Osteocyte (in vitro differentiated cells): Measurements from ENCODE around the gene C3. TPM values are rescaled to one million over a fixed set of nuclear protein-coding genes. Genes with fewer than 3 reads are reported as not detected.

Experiments
- DNase-seq: peaks from one replicate; pipeline ENCODE4 v3.0.0; 2021; ENCODE audit warnings: mixed read lengths; ENCODE audit not compliant: unreplicated experiment; ENCODE audit errors: extremely low spot score
- H3K27ac Mint-ChIP-seq: one replicate; pipeline ENCODE4 v1.8.0; 2021; ENCODE audit warnings: mild to moderate bottlenecking, mixed read lengths; ENCODE audit not compliant: unreplicated experiment
- H3K27me3 Mint-ChIP-seq: one replicate; pipeline ENCODE4 v1.8.0; 2021; ENCODE audit warnings: mixed read lengths; ENCODE audit not compliant: unreplicated experiment
- H3K36me3 Mint-ChIP-seq: one replicate; pipeline ENCODE4 v1.8.0; 2021; ENCODE audit warnings: mixed read lengths; ENCODE audit not compliant: unreplicated experiment
- H3K4me1 Mint-ChIP-seq: one replicate; pipeline ENCODE4 v1.8.0; 2021; ENCODE audit warnings: mixed read lengths; ENCODE audit not compliant: unreplicated experiment
- H3K4me3 Mint-ChIP-seq: one replicate; pipeline ENCODE4 v1.8.0; 2021; ENCODE audit warnings: mild to moderate bottlenecking, moderate library complexity, mixed read lengths; ENCODE audit not compliant: unreplicated experiment
- H3K9me3 Mint-ChIP-seq: one replicate; pipeline ENCODE4 v1.8.0; 2021; ENCODE audit warnings: mixed read lengths; ENCODE audit not compliant: unreplicated experiment
- CTCF ChIP-seq: fragments of 200-600 bp; sonication (generic); IDR thresholded peaks from 2 replicates; pipeline ENCODE4 v1.5.0; 2021; ENCODE audit warnings: antibody characterized with exemption, mild to moderate bottlenecking, moderate library complexity
- total RNA-seq: library from RNA; stranded (reverse); gene quantifications from 2 replicates; pipeline ENCODE4 v1.2.1, GENCODE V29; 2021

Gene C3
- total RNA-seq, 1 donor from 2014 or later, result 0.56 TPM

- H3K27ac Mint-ChIP-seq, result no peak overlapping the region
These were observed 4.4 kb upstream of the C3 start for GRCh38 chr19:6724631-6725492.

GRCh38 chr19:6723738-6724137 lies 3.3 kb upstream of the C3 start:
- TF ChIP-seq CTCF, result no peak
- no peak overlapping the region for H3K4me3 Mint-ChIP-seq
- no peaks in the 10 kb centered on the region for H3K9me3 Mint-ChIP-seq
- peaks cover 3% of the 10 kb centered on the region for H3K4me1 Mint-ChIP-seq
- no peak for DNase-seq
- no peaks in the 10 kb centered on the region for H3K36me3 Mint-ChIP-seq
- no peak overlapping the region for H3K27ac Mint-ChIP-seq
- peaks cover 21% of the 10 kb centered on the region for H3K27me3 Mint-ChIP-seq

More at GRCh38 chr19:6724631-6725492, 4.4 kb upstream of the C3 start:
- no peak for TF ChIP-seq CTCF
- Mint-ChIP-seq H3K9me3 (no peaks in the 10 kb centered on the region), H3K36me3 (peaks cover 2% of the 10 kb centered on the region), H3K27me3 (peaks cover 17% of the 10 kb centered on the region), H3K4me3 (no peak overlapping the region), H3K4me1 (peaks cover 3% of the 10 kb centered on the region)
- no peak for DNase-seq

GRCh38 chr19:6723108-6723618 lies 2.7 kb upstream of the C3 start:
- H3K9me3 Mint-ChIP-seq, result no peaks in the 10 kb centered on the region
- no peak for DNase-seq
- H3K36me3 Mint-ChIP-seq, result no peaks in the 10 kb centered on the region
- TF ChIP-seq CTCF, result no peak
- no peak overlapping the region for H3K4me3 Mint-ChIP-seq
- no peak overlapping the region for H3K27ac Mint-ChIP-seq
- H3K27me3 Mint-ChIP-seq, result peaks cover 21% of the 10 kb centered on the region
- H3K4me1 Mint-ChIP-seq, result peaks cover 3% of the 10 kb centered on the region

- Mint-ChIP-seq H3K27me3 (peaks cover 22% of the 10 kb centered on the region), H3K36me3 (no peaks in the 10 kb centered on the region), H3K4me1 (peaks cover 3% of the 10 kb centered on the region), H3K9me3 (no peaks in the 10 kb centered on the region), H3K4me3 (no peak overlapping the region), H3K27ac (no peak overlapping the region)
- TF ChIP-seq CTCF, result no peak
- no peak for DNase-seq
These were observed 1.3 kb upstream of the C3 start for GRCh38 chr19:6721773-6722172.

GRCh38 chr19:6721138-6721474 lies 656 bp upstream of the C3 start:
- no peak overlapping the region for H3K4me3 Mint-ChIP-seq
- DNase-seq, result no peak

More at GRCh38 chr19:6721138-6721474, 656 bp upstream of the C3 start:
- H3K27ac Mint-ChIP-seq, result no peak overlapping the region
- peaks cover 27% of the 10 kb centered on the region for H3K27me3 Mint-ChIP-seq
- H3K4me1 Mint-ChIP-seq, result peaks cover 3% of the 10 kb centered on the region
- H3K9me3 Mint-ChIP-seq, result no peaks in the 10 kb centered on the region
- H3K36me3 Mint-ChIP-seq, result no peaks in the 10 kb centered on the region
- TF ChIP-seq CTCF, result no peak
